Left cardiac atrium (tissue), 4 donors: ENCODE results near the gene ELOVL2. TPM values are rescaled to one million over a fixed set of nuclear protein-coding genes. Genes with fewer than 3 reads are reported as not detected.

ENCODE experiments used
- ATAC-seq, 2 donors: fragments of 200-7000 bp; cut with Tn5 transposase; one replicate each; pipeline ENCODE4 v1.9.1; 2020; ENCODE audit warnings: mild to moderate bottlenecking in 2 of 2, moderate library complexity in 2 of 2
- DNase-seq: peaks from one replicate; pipeline ENCODE4 v3.0.0-alpha.2; 2020
- intact Hi-C, 2 donors: fragments of 100-400 bp; cut with DNase I; formaldehyde crosslinking; loops; one replicate each; pipeline versions ENCODE4 v1.14.1 to v1.15.1; 2022 to 2023
- total RNA-seq, 2 donors: library from RNA; stranded (reverse); fragmentation: NEBNext Ultra II Directional; extraction: Animal tissue kit (Norgen Biotek cat#: 25700); gene quantifications; one replicate each; pipeline ENCODE4 v1.2.1, GENCODE V29; 2021
- donor health status: DM: no; HTN: yes; CAD: no.
- donor health status: DM: no; HTN: yes; CAD: no; lungs with severe emphysema.
- donor health status: DM: yes; HTN: yes; CAD: no.
- donor health status: Dilated cardiomyopathy.

The ELOVL2 gene
- total RNA-seq, 2 donors from 2014 or later: 1.2 to 2.3 TPM

- ATAC-seq (no peak), DNase-seq (no peak)
- intact Hi-C loops: loop anchor here in 1 of 2 donors (10.0 kb wide), 1 partner anchor 588 kb away; no protein-coding TSS in a partner anchor
Observed at GRCh38 chr6:11062715-11063114, 18.6 kb upstream of the ELOVL2 start.

- intact Hi-C loops: loop anchor here in 1 of 2 donors (10.0 kb wide), 1 partner anchor 587 kb away; no protein-coding TSS in a partner anchor
- ATAC-seq: no peak
- no peak for DNase-seq
Observed at GRCh38 chr6:11062083-11062482, 18.0 kb upstream of the ELOVL2 start.

- DNase-seq (no peak), ATAC-seq (no peak)
- intact Hi-C loops: no loop called here
Observed at GRCh38 chr6:11058406-11058805, 14.3 kb upstream of the ELOVL2 start.

GRCh38 chr6:11056871-11057270 is 12.8 kb upstream of the ELOVL2 start:
- DNase-seq (no peak), ATAC-seq (no peak)
- intact Hi-C loops: no loop called here

DNA sequence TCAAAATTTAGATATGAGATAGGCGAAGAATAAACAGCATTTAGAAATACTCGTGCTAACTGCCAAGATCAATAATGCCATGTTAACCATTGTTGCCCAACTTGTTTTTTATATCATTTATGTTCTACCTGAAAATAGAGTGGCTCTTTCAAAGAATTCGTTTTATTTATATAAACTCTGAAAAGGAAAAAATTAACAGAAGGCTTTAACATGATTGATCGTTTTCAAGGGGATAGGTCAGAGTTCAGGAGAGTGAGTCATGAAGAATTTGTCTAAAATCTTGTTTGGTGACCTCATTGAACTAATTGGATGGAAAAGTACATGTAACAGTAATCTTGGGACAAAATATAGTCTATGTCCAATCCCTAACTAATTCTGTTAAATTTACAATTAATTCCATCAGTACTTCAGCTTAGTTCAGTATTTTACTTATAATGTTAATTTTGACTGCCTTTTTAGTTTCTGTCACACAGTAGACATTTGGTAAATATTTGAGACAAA is 11.1 kb upstream of the ELOVL2 start:
- intact Hi-C loops: no loop called here
- DNase-seq (no peak), ATAC-seq (no peak)

DNA sequence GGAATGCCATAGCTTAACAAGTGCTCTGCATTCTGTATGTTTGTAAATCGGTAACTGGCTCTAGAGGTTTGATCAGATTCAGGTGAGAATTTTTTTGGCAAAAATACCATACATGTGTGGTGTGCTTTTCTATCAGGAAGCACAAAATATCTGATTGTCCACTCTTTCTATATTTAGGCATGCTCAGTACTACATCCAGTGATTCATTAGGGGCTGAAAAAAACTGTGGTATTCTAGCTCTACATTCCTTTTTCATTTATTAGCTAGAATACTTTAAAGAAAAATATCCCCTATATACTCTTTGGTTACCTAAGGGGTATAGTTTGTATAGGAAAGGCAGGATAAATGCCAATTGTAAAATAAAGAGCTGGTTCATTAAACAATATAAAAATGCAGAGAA is 10.6 kb upstream of the ELOVL2 start:
- intact Hi-C loops: no loop called here
- no peak for ATAC-seq
- no peak for DNase-seq

DNA sequence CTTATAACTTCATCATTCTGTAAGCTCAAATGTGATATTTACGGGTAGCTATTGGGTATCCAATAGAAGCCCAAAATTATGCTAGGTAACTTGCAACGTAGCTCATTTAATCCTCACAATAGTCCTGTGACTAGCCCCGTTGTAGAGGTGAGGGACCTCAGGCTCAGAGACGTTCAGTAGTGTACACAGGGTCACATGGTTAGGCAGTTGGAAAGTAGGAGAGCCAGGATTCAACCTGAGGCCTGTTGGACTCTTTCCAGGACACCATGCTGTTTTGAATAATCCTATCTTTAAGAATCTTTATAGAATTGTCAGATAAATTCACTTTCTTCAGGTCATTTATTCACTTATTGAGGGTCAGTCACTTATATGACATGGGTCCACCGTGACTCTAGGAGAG is 9.2 kb upstream of the ELOVL2 start:
- ATAC-seq: no peak
- no peak for DNase-seq
- intact Hi-C loops: no loop called here

DNA sequence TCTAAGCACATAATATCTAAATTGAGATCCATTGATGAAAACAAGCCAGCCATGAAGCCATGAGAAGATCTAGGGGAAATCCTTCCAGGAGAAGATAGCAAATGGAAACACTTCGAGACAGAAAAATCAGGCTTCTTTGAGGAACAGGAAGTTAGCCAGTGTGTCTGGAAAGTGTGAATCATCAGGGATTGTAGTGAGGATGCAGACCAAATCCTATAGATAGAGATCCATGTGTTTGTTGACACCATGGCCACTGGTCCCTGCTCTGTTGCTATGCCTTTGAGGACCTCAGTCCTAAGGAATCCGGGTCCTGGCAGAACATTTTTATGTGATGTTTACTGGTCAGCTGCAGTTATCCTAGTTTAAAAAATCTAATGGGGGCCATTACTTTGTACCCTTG is 6.6 kb upstream of the ELOVL2 start:
- no peak for ATAC-seq
- no peak for DNase-seq
- intact Hi-C loops: no loop called here

DNA sequence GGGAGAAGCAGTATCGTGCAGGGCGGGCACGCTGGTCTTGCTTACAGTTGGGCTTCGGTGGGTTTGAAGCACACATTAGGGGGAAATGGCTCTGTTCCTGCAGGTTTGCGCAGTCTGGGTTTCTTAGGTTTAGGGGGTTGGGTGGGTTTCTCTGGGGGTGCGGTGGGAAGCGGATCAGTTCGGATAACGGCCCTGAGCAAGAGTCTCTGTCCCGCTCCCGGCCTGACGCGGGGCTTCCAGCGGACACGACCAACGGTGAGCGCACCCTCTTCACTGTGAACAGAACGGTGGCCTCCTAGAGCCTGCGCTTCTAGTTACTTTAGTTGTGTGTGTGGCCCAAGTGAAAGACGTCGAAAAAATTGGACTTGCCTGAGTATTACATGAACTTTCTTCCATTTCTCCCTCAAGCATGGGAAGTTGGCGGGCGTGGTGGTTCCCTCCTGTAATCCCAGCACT is 635 bp upstream of the ELOVL2 start:
- ATAC-seq: no peak

GRCh38 chr6:11043378-11043960 is 636 bp downstream of the ELOVL2 start:
- DNase-seq: no peak
- intact Hi-C loops: no loop called here
- peak; percentile 12 to 46 for ATAC-seq

More for the DNA sequence above, 635 bp upstream of the ELOVL2 start:
- intact Hi-C loops: no loop called here
- no peak for DNase-seq

GRCh38 chr6:11042750-11043377 is 1.2 kb downstream of the ELOVL2 start:
- intact Hi-C loops: no loop called here
- no peak for ATAC-seq
- no peak for DNase-seq

- ATAC-seq (no peak), DNase-seq (no peak)
- intact Hi-C loops: no loop called here
Observed at GRCh38 chr6:11042025-11042749, 1.9 kb downstream of the ELOVL2 start.

GRCh38 chr6:11040134-11040533 is 4.0 kb downstream of the ELOVL2 start:
- no peak for ATAC-seq
- no peak for DNase-seq
- intact Hi-C loops: no loop called here

DNA sequence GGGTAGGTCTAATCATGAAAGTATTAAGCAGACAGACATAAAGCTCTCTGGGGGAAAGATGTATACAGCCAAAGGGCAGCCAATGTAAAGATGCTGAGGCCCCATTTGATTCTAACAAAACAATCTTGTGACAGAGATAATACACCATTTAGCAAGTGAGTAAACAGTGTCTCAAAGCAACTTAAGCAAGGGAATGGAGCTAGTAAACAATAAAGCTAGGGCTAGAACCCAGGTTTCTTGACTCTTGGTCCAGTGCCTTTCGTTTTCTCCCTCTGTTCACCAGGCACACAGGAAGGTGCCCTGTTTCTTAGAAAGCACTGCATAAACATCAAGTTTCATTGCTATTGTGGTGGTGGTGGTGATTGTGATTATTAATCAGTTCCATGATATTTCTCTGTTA is 5.1 kb downstream of the ELOVL2 start:
- DNase-seq (no peak), ATAC-seq (no peak)
- intact Hi-C loops: no loop called here

DNA sequence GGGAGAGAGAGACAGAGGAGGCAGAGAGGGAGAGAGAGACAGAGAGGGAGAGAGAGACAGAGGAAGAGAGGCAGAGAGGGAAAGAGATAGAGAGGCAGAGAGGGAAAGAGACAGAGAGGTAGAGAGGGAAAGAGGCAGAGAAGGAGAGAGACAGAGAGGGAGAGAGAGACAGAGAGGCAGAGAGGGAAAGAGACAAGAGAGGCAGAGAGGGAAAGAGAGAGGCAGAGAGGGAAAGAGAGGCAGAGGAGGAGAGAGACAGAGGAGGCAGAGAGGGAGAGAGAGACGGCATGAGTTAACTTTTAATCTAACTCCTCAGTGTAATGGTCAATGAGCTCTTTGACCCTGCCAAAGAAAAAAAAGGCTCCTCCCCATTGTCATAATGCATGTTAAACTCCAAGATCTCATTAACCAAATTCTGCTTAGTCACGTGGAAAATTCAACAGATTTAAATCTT is 7.1 kb downstream of the ELOVL2 start:
- intact Hi-C loops: no loop called here
- no peak for DNase-seq
- no peak for ATAC-seq

DNA sequence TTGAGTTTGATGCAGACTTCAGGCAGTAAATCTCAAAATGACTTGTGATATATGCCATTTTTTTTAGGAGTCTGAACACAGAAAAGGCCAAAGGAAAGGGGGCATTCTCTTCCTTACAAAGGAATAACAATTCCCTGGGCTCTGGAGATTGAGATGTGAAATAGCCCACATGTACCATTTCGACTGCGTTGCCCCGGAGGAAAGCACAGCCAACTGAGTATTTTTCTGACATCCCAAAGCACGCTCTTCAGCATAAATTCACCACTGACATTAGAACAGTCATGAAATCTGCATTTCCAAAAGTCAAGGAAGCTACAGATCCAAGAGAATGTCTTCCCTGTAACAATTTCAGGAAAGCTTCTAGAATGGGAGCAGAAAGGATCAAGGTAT is 7.8 kb downstream of the ELOVL2 start:
- no peak for ATAC-seq
- no peak for DNase-seq
- intact Hi-C loops: no loop called here

DNA sequence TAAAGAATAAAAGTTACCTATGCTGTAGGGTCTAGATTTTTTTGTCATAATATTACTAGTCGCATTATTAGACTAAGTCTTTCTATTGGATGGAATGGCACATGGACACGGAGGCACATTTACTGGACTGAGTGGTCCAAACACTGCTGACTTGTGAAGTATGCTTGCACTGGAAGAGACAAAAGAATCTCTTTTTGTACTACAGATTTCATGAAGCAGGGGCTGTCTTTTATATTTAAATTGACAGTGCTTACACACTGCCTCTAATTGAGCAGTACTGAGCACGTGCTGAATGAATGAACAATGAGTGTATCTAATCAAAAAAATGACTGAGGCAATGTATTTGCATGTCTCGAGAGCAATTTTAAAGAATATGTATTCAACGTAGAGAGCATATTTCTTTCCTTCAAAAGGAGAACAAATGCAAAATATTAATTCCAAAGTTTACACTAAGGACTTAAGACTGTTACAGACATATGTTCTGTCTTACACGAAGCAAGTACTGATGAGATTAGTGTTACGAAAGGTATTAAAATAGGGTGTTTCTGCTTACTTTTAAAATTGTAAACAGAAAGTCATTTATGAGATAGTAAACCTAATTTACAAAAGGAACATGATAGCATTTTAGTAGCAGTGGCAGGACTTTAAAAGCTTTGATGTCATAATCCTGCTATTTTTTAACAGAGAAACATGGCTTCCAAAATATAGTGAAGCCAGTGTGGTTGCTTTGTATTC is 8.3 kb downstream of the ELOVL2 start:
- intact Hi-C loops: no loop called here
- ATAC-seq (no peak), DNase-seq (no peak)

- intact Hi-C loops: no loop called here
- no peak for DNase-seq
- ATAC-seq: peak in 1 of 2 donors; percentile 58
Observed at GRCh38 chr6:11033825-11034224, 10.3 kb downstream of the ELOVL2 start.

DNA sequence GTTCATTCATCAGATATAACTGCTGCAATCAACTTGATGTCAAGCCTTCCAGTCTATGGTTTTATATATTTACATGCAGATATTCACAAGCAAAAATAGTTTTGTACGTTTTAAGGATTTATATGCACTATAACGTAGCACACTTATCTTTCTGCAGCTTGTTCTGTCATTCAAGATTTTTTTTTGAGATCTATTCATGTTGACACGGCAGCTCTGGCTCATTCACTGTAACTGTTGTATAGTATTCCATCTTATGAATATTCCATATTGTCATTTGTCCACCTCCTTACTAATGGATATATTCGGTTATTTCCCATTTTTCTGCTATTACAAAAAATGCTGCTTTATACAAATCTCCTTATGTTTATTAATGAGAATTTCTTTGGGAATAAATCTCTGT is 13.2 kb downstream of the ELOVL2 start:
- no peak for ATAC-seq
- intact Hi-C loops: no loop called here
- no peak for DNase-seq

- intact Hi-C loops: no loop called here
- DNase-seq: no peak
- ATAC-seq: no peak
Observed at GRCh38 chr6:11028959-11029358, 15.1 kb downstream of the ELOVL2 start.
